H1 (cell line): ENCODE results near the gene ADGRD2. TPM values are rescaled to one million over a fixed set of nuclear protein-coding genes. Genes with fewer than 3 reads are reported as not detected.

Source experiments
- CTCF ChIA-PET: fragments of 300-600 bp; sonication (Branson Sonifier 250); formaldehyde crosslinking; loops from one replicate; lab custom pipeline; 2021; ENCODE audit not compliant: partially characterized antibody; lab: Charles Lee
- POLR2A ChIA-PET: fragments of 300-600 bp; sonication (Branson Sonifier 250); formaldehyde crosslinking; loops from one replicate; lab custom pipeline; 2021; ENCODE audit warnings: inconsistent platforms; ENCODE audit not compliant: partially characterized antibody; lab: Charles Lee
- DNase-seq, 2 experiments: peaks; one replicate each; pipeline versions ENCODE4 v3.0.0 to v3.0.0-alpha.2; 2010 to 2022; ENCODE audit warnings: low spot score in 2 of 2, low read depth in 1 of 2, mixed read lengths in 1 of 2
- FAIRE-seq: peaks from 2 replicates; lab custom pipeline; 2011; peaks lifted over from hg19 to GRCh38; lab: Jason Lieb, UNC
- H2AFZ ChIP-seq: 2 replicates; pipeline ENCODE4 v1.8.1; 2012; ENCODE audit warnings: low read length, inconsistent platforms
- H2AK5ac ChIP-seq: 2 replicates; pipeline ENCODE4 v1.6.1; 2013; ENCODE audit warnings: low read depth, low read length
- H2BK120ac ChIP-seq: replicated peaks from 2 replicates; pipeline ENCODE3; 2013; ENCODE audit warnings: low read depth, low read length, inconsistent platforms
- H2BK12ac ChIP-seq: 2 replicates; pipeline ENCODE4 v1.6.1; 2013; ENCODE audit warnings: low read depth, low read length
- H2BK15ac ChIP-seq: 2 replicates; pipeline ENCODE4 v1.6.1; 2013; ENCODE audit warnings: low read length
- H2BK20ac ChIP-seq: 2 replicates; pipeline ENCODE4 v1.6.1; 2013; ENCODE audit warnings: low read length
- H2BK5ac ChIP-seq: 2 replicates; pipeline ENCODE4 v1.6.1; 2013; ENCODE audit warnings: low read depth, low read length
- H3K14ac ChIP-seq: 2 replicates; pipeline ENCODE4 v1.6.1; 2013; ENCODE audit warnings: inconsistent platforms; ENCODE audit not compliant: insufficient read length
- H3K18ac ChIP-seq: 2 replicates; pipeline ENCODE4 v1.6.1; 2013; ENCODE audit warnings: low read length; ENCODE audit errors: extremely low read depth
- H3K23ac ChIP-seq: 2 replicates; pipeline ENCODE4 v1.6.1; 2013; ENCODE audit warnings: inconsistent platforms; ENCODE audit not compliant: insufficient read length
- H3K23me2 ChIP-seq: 2 replicates; pipeline ENCODE4 v1.6.1; 2013; ENCODE audit warnings: low read depth, low read length
- H3K27ac ChIP-seq: 2 replicates; pipeline ENCODE4 v1.6.1; 2011; ENCODE audit warnings: low read depth, low read length, inconsistent platforms
- H3K27me3 ChIP-seq, 4 experiments: replicated peaks in 1 of 4; 1 replicate in 1 of 4; 2 replicates in 3 of 4; pipeline versions ENCODE4 v1.6.1 to v1.8.1; 2011 to 2013; ENCODE audit warnings: low read length in 3 of 4, mild to moderate bottlenecking in 3 of 4, inconsistent platforms in 2 of 4, mixed read lengths in 2 of 4, moderate library complexity in 1 of 4; ENCODE audit not compliant: control insufficient read depth in 3 of 4, insufficient read depth in 3 of 4; ENCODE audit errors: extremely low read depth in 1 of 4
- H3K36me3 ChIP-seq, 4 experiments: 2 replicates each; pipeline versions ENCODE4 v1.6.1 to v1.8.1; 2011 to 2013; ENCODE audit warnings: mild to moderate bottlenecking in 4 of 4, low read length in 3 of 4, moderate library complexity in 2 of 4, control low read depth in 1 of 4, inconsistent platforms in 1 of 4; ENCODE audit not compliant: insufficient read depth in 4 of 4, control insufficient read depth in 2 of 4
- H3K4ac ChIP-seq: replicated peaks from 2 replicates; pipeline ENCODE3; 2013; ENCODE audit warnings: low read length, low read depth, mixed read lengths, inconsistent platforms; ENCODE audit not compliant: insufficient read length
- H3K4me1 ChIP-seq, 4 experiments: replicated peaks in 1 of 4; 1 replicate in 1 of 4; 2 replicates in 3 of 4; pipeline versions ENCODE4 v1.6.1 to v1.8.1; 2011 to 2013; ENCODE audit warnings: low read length in 3 of 4, inconsistent platforms in 2 of 4, mixed read lengths in 1 of 4; ENCODE audit not compliant: insufficient read depth in 4 of 4, control insufficient read depth in 3 of 4
- H3K4me2 ChIP-seq, 2 experiments: 2 replicates each; pipeline versions ENCODE4 v1.6.1 to v1.8.1; 2011 to 2013; ENCODE audit warnings: low read depth in 2 of 2, low read length in 2 of 2, control low read depth in 1 of 2, inconsistent platforms in 1 of 2, mild to moderate bottlenecking in 1 of 2; ENCODE audit not compliant: insufficient read depth in 1 of 2
- H3K4me3 ChIP-seq, 4 experiments: fragments of 200-600, 300-600 bp in 1 of 4; sonication (generic), shearing (Covaris generic), sonication (Bioruptor Twin) in 1 of 4; 2 replicates each; pipeline versions ENCODE4 v1.5.1 to v1.8.1; 2011 to 2016; ENCODE audit warnings: low read length in 4 of 4, low read depth in 3 of 4, control low read depth in 2 of 4, inconsistent platforms in 2 of 4, mild to moderate bottlenecking in 2 of 4, mixed read lengths in 1 of 4, moderate library complexity in 1 of 4; ENCODE audit not compliant: insufficient read depth in 2 of 4; ENCODE audit errors: extremely low read depth in 1 of 4
- H3K56ac ChIP-seq: replicated peaks from 2 replicates; pipeline ENCODE3; 2013; ENCODE audit warnings: low read depth, mild to moderate bottlenecking, mixed read lengths, low read length, inconsistent platforms; ENCODE audit not compliant: insufficient read length
- H3K79me1 ChIP-seq: 2 replicates; pipeline ENCODE4 v1.6.1; 2013; ENCODE audit warnings: low read depth, low read length, control low read depth
- H3K79me2 ChIP-seq, 2 experiments: 2 replicates each; pipeline versions ENCODE4 v1.6.1 to v1.8.1; 2012 to 2013; ENCODE audit warnings: low read length in 2 of 2, mild to moderate bottlenecking in 2 of 2, inconsistent platforms in 1 of 2; ENCODE audit not compliant: insufficient read depth in 2 of 2, control insufficient read depth in 1 of 2
- H3K9ac ChIP-seq, 4 experiments: replicated peaks in 1 of 4; 1 replicate in 1 of 4; 2 replicates in 3 of 4; pipeline versions ENCODE4 v1.6.1 to v1.8.1; 2011 to 2013; ENCODE audit warnings: low read depth in 3 of 4, low read length in 3 of 4, control low read depth in 2 of 4, mild to moderate bottlenecking in 2 of 4, moderate library complexity in 2 of 4, inconsistent platforms in 1 of 4; ENCODE audit errors: extremely low read depth in 1 of 4
- H3K9me3 ChIP-seq, 2 experiments: 2 replicates each; pipeline versions ENCODE4 v1.6.1 to v1.8.1; 2012 to 2013; ENCODE audit warnings: mild to moderate bottlenecking in 2 of 2, moderate library complexity in 2 of 2, control low read depth in 1 of 2, inconsistent platforms in 1 of 2, low read depth in 1 of 2, low read length in 1 of 2, mixed read lengths in 1 of 2; ENCODE audit not compliant: insufficient read depth in 2 of 2
- H4K20me1 ChIP-seq, 2 experiments: replicated peaks in 1 of 2; 2 replicates each; pipeline versions ENCODE3 to v1.8.1; 2011 to 2013; ENCODE audit warnings: inconsistent platforms in 2 of 2, low read length in 2 of 2, mild to moderate bottlenecking in 1 of 2; ENCODE audit not compliant: insufficient read depth in 2 of 2, control insufficient read depth in 1 of 2
- H4K5ac ChIP-seq: 2 replicates; pipeline ENCODE4 v1.6.1; 2013; ENCODE audit warnings: low read length, low read depth, mixed read lengths, inconsistent platforms; ENCODE audit not compliant: insufficient read length
- H4K8ac ChIP-seq: 2 replicates; pipeline ENCODE4 v1.8.0; 2013; ENCODE audit warnings: mild to moderate bottlenecking, moderate library complexity, low read length, inconsistent platforms; ENCODE audit not compliant: insufficient read depth; ENCODE audit errors: extremely low read depth
- H4K91ac ChIP-seq: replicated peaks from 2 replicates; pipeline ENCODE3; 2013; ENCODE audit warnings: low read length, mixed read lengths, inconsistent platforms; ENCODE audit not compliant: insufficient read length
- POLR2A ChIP-seq, 2 experiments: IDR thresholded peaks; 1 replicate in 1 of 2; 2 replicates in 1 of 2; pipeline ENCODE4 v1.6.1; 2011; ENCODE audit warnings: low read depth in 2 of 2, low read length in 2 of 2, mild to moderate bottlenecking in 2 of 2; ENCODE audit errors: control extremely low read depth in 1 of 2
- RBBP5 ChIP-seq: IDR thresholded peaks from 2 replicates; pipeline ENCODE4 v1.7.1; 2012; ENCODE audit warnings: low read depth, mild to moderate bottlenecking, inconsistent platforms, low read length, moderate library complexity, borderline replicate concordance
- WGBS, 2 experiments: shearing (Covaris generic) in 1 of 2; methylation state at CpG; one replicate each; pipeline versions ENCODE4 v1.1.6 to v1.1.7; 2013 to 2015; ENCODE audit warnings: low lambda C conversion rate in 2 of 2, mixed read lengths in 2 of 2, inconsistent platforms in 1 of 2, low coverage in 1 of 2, missing lambda C conversion rate in 1 of 2; ENCODE audit not compliant: insufficient replicate concordance in 2 of 2, insufficient coverage in 1 of 2, insufficient read length in 1 of 2; ENCODE audit errors: extremely low coverage in 1 of 2, missing lambda C conversion rate in 1 of 2; 5-methylcytosine and 5-hydroxymethylcytosine counted together
- polyA plus RNA-seq, 7 experiments: library from polyadenylated mRNA; depleted of rRNA in 3 of 7; stranded (reverse) in 5 of 7; unstranded in 2 of 7; fragments of >200 nt in 5 of 7; fragments of 200-250 nt in 2 of 7; gene quantifications; 1 replicate in 5 of 7; 2 replicates in 1 of 7; 4 replicates in 1 of 7; pipeline versions ENCODE4 v1.2.1 to v1.2.3, GENCODE V29; 2011 to 2013; ENCODE audit warnings: missing spikeins in 2 of 7, mixed read lengths in 2 of 7
- total RNA-seq: library from RNA; stranded (reverse); fragmentation: NEBNext Ultra II Directional; extraction: Animal tissue kit (Norgen Biotek cat#: 25700); gene quantifications from 2 replicates; pipeline ENCODE4 v1.2.1, GENCODE V29; 2021

ADGRD2 gene
- total and polyA plus RNA-seq, 2 of the 8 experiments (the other 6 are each of a cell fraction or from before 2014, with no cell fraction given) = 0.41 to 1.4 TPM

GRCh38 chr9:124514125-124514524, 63.9 kb downstream of the ADGRD2 start:
- no peak overlapping the region for H2BK120ac ChIP-seq
- CTCF ChIA-PET = interaction anchor here (1.1 to 19.2 kb wide), 5 partner anchors 9 to 198 kb away, joined by 3 to 234 read pairs (median 10); no protein-coding TSS in a partner anchor
- no peaks in the 10 kb centered on the region for H3K27me3 ChIP-seq
- no peak overlapping the region for H2BK12ac ChIP-seq
- no peak overlapping the region for H3K4ac ChIP-seq
- no peaks in the 10 kb centered on the region for H3K79me1 ChIP-seq
- no peak overlapping the region for H2BK5ac ChIP-seq
- no peak overlapping the region for H2AFZ ChIP-seq
- no peaks in the 10 kb centered on the region; a peak in 1 of 8 replicates for H3K36me3 ChIP-seq
- H2BK20ac ChIP-seq = no peak overlapping the region
- no peaks in the 10 kb centered on the region for H3K79me2 ChIP-seq
- POLR2A ChIA-PET = interaction anchor here (2.8 kb wide), 1 partner anchor 10 kb away, joined by 9 read pairs; no protein-coding TSS in a partner anchor
- H3K9ac ChIP-seq = peak overlapping the region in 1 of 4 experiments; percentile 13; a peak in 1 of 7 replicates
- H3K4me2 ChIP-seq = no peak overlapping the region
- H4K8ac ChIP-seq = no peak overlapping the region
- H4K20me1 ChIP-seq = no peaks in the 10 kb centered on the region
- no peak overlapping the region for H3K27ac ChIP-seq
- H3K9me3 ChIP-seq = no peaks in the 10 kb centered on the region
- peak in 1 of 2 experiments; percentile 48 for DNase-seq
- no peak for TF ChIP-seq RBBP5
- TF ChIP-seq POLR2A (IDR thresholded peaks at IDR 0.05; ENCODE audit: control extremely low read depth in 1 of 2, low read depth in 2 of 2, low read length in 2 of 2) = peak in 1 of 2 experiments; percentile 32; a peak in 1 of 3 replicates
- 93% methylated on average over 4 of the region's 4 CpGs; no CpG with 5 or more reads in 1 of the 2 experiments for WGBS, 2 experiments
- no peak overlapping the region for H3K4me3 ChIP-seq
- H3K14ac ChIP-seq = no peak overlapping the region
- no peak overlapping the region for H4K91ac ChIP-seq
- no peak overlapping the region for H2AK5ac ChIP-seq
- no peak overlapping the region for H3K18ac ChIP-seq
- peaks cover 0 to 18% (median 4%) of the 10 kb centered on the region in 4 experiments; a peak in 5 of 7 replicates for H3K4me1 ChIP-seq
- no peak overlapping the region for H3K56ac ChIP-seq
- no peak for FAIRE-seq
- H4K5ac ChIP-seq = no peak overlapping the region
- H3K23ac ChIP-seq = no peak overlapping the region
- H2BK15ac ChIP-seq = no peak overlapping the region
- H3K23me2 ChIP-seq = no peaks in the 10 kb centered on the region
